NCI-H187 (cell line): ENCODE data around the gene LAMC2.
"Not testable (repeated sequence)": the region's sequence is repeated elsewhere in the genome, so short reads cannot be mapped to it uniquely, and the experiment has no call there.

ENCODE experiments used
- DNase-seq, 2 experiments: peaks; one replicate each; lab custom pipeline; 2025; lab: John Stamatoyannopoulos, UW

The LAMC2 gene

DNA sequence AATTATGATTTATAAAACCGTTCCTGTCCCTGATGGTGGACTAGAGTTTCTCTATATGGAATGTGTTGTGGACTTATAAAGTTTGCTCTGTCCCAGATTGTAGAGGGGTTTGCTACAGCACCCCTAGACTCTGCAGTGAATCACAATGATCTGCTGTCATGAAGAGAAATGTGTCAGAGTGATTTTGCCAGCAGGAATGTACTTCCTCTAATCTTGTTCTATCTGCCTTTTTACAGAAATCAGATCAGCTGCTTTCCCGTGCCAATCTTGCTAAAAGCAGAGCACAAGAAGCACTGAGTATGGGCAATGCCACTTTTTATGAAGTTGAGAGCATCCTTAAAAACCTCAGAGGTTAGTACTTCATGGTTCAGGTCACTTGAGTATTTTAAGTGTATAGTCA is 52.0 kb downstream of the LAMC2 start:
- DNase-seq: peak; percentile 62 to 66

DNA sequence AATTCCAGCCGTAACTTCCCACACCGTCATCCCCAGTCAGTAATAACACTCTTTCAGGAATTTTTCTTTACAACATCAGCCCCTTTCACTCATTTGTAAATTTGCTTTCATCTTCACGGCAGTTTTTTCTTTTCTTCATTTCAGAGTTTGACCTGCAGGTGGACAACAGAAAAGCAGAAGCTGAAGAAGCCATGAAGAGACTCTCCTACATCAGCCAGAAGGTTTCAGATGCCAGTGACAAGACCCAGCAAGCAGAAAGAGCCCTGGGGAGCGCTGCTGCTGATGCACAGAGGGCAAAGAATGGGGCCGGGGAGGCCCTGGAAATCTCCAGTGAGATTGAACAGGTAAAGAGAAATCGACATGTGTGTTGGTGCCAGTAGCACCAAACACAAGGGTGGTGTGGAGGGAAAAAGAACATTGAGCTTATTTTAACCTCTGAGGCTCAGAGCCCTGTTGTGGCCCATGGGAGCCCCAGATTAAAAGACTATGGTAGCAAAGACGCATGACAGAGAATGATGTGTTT is 53.2 kb downstream of the LAMC2 start:
- no peak for DNase-seq

DNA sequence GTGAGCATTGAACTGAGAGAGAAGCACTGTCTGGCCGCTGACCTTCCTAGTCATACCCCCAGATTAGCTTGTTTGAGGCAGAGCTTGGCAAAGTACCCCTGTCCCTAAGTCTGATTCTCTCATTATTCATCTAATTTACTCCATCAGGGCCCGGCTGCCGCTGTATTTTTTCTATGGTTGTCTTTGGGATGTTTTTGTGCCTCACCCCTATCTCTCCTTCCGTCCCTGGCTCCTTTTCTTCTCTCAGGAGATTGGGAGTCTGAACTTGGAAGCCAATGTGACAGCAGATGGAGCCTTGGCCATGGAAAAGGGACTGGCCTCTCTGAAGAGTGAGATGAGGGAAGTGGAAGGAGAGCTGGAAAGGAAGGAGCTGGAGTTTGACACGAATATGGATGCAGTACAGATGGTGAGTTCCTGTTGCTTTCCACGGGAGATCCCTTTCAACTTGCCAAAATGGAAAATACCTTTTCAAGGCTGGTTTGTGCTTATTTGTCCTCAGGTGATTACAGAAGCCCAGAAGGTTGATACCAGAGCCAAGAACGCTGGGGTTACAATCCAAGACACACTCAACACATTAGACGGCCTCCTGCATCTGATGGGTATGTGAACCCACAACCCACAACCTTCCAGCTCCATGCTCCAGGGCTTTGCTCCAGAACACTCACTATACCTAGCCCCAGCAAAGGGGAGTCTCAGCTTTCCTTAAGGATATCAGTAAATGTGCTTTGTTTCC is 53.9 kb downstream of the LAMC2 start:
- no peak for DNase-seq

DNA sequence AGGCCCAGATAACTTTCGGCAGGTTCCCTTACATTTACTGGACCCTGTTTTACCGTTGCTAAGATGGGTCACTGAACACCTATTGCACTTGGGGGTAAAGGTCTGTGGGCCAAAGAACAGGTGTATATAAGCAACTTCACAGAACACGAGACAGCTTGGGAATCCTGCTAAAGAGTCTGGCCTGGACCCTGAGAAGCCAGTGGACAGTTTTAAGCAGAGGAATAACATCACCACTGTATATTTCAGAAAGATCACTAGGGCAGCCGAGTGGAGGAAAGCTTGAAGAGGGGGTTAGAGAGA is 54.4 kb downstream of the LAMC2 start:
- DNase-seq: no peak

DNA sequence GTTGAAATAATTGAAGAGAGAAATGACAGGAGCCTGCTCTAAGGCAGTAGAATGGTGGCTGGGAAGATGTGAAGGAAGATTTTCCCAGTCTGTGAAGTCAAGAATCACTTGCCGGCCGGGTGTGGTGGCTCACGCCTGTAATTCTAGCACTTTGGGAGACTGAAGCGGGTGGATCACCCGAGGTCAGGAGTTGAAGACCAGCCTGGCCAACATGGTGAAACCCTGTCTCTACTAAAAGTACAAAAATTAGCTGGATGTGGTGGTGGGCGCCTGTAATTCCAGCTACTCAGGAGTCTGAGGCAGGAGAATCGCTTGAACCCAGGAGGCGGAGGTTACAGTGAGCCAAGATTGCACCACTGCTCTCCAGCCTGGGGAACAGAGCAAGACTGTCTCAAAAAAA is 54.8 kb downstream of the LAMC2 start:
- not testable (repeated sequence) for DNase-seq

DNA sequence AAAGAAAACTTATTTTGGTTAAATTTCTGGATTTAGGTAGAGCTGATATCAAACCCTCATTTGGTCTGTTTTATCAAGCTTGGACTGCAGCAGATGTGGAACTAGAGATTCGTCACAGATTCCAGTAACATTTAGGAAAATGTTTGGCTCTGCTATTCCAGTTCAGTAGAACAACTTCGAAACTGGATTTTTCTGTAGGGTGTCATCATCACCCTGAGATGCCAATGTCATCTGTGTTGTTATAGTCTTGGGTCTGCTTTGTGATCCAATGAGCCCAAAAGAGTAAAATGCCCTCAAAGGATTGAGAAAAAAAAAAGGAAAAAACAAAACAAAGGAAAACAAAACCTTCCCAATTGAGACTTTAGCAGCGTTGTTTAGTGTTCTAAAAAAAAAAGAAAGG is 55.4 kb downstream of the LAMC2 start:
- no peak for DNase-seq

DNA sequence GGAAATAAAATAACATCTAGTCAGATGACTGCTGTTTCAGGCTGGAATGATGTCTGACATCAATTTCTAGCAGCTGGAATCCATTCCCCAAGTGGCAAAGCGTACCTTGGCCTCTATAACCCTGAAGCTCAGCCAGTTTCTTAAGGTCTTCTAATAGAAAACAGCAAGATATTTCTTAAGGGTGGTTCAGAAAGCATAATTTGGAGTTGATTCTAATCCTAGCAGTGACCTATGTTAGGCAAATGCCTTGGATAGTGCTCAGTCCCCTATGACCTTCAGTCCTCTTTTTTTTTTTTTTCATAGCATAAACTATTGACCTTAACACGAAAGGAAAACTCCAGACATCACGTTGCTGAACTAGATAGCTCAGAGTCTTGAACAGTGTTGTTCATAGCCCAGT is 56.5 kb downstream of the LAMC2 start:
- no peak for DNase-seq

DNA sequence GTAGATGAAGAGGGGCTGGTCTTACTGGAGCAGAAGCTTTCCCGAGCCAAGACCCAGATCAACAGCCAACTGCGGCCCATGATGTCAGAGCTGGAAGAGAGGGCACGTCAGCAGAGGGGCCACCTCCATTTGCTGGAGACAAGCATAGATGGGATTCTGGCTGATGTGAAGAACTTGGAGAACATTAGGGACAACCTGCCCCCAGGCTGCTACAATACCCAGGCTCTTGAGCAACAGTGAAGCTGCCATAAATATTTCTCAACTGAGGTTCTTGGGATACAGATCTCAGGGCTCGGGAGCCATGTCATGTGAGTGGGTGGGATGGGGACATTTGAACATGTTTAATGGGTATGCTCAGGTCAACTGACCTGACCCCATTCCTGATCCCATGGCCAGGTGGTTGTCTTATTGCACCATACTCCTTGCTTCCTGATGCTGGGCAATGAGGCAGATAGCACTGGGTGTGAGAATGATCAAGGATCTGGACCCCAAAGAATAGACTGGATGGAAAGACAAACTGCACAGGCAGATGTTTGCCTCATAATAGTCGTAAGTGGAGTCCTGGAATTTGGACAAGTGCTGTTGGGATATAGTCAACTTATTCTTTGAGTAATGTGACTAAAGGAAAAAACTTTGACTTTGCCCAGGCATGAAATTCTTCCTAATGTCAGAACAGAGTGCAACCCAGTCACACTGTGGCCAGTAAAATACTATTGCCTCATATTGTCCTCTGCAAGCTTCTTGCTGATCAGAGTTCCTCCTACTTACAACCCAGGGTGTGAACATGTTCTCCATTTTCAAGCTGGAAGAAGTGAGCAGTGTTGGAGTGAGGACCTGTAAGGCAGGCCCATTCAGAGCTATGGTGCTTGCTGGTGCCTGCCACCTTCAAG is 57.3 kb downstream of the LAMC2 start:
- DNase-seq: no peak

DNA sequence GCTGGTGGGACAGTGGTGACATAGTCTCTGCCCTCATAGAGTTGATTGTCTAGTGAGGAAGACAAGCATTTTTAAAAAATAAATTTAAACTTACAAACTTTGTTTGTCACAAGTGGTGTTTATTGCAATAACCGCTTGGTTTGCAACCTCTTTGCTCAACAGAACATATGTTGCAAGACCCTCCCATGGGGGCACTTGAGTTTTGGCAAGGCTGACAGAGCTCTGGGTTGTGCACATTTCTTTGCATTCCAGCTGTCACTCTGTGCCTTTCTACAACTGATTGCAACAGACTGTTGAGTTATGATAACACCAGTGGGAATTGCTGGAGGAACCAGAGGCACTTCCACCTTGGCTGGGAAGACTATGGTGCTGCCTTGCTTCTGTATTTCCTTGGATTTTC is 58.4 kb downstream of the LAMC2 start:
- DNase-seq: no peak

DNA sequence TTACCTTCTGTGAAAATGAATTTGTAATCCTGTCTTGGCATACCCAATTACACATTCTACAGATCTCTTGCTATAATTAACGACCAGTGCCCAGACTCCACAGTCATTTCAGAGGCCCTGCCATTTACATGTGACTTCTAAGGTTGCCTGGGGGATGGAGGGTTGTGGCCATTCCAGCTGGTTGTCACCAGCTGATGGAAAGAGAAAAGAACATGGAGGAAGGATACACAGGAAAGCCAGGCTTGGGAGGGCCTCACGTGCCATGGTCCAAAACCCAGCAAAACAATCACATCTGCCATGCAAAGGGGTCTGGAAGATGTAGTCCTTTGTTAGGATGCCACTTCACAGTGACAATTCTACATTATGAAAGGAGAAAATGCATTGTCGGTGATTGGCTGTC is 59.3 kb downstream of the LAMC2 start:
- no peak for DNase-seq

DNA sequence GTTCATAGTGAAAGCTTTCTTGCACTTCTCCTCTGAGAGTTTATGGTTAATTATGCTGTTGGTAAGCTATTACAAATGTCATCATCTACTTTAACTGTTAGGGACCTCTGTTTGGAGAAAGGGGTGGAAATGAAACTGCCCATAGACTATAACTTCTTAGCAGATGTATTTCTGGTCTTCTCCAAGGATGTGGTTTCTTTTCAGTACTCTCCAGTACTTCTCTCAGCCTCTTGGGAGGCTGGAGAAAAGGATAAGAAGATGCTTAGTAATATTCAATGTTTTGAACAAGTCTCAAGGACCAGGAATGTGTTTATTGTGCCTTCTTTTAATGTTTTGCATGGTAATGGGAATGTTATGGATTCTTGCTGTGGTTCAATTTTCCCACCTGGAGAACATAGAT is 60.4 kb downstream of the LAMC2 start:
- DNase-seq: no peak

DNA sequence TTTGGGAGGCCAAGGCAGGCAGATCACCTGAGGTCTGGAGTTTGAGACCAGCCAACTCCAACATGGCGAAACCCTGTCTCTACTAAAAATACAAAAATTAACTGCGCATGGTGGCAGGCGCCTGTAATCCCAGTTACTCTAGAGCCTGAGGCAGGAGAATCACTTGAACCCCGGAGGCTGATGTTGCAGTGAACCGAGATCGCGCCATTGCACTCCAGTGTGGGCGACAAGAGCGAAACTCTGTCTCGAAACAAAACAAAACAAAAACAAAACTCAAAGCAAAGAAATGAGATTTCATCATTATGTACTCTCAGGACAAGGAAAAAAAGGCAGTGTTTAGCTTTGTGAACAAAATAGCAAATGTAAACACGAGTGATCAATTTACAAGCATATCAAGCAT is 61.0 kb downstream of the LAMC2 start:
- DNase-seq: no peak

DNA sequence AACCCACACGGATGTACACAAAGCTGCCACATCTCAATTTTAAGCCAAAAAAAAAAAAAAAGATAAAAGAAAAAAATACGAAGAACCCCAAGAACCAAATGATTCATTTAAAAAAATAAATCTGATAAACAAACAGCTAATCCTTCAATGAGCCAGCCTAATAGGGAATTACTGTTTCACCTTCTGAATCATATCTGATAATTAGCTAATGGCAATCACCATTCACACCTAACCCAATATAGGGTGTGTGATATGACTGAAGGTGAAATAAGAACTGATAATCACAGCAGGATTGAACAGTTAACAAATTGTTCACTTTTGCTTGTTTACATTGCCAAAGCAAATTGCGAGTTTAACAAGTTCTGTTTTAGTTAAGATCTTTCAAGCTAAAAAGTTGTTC is 61.4 kb downstream of the LAMC2 start:
- no peak for DNase-seq

DNA sequence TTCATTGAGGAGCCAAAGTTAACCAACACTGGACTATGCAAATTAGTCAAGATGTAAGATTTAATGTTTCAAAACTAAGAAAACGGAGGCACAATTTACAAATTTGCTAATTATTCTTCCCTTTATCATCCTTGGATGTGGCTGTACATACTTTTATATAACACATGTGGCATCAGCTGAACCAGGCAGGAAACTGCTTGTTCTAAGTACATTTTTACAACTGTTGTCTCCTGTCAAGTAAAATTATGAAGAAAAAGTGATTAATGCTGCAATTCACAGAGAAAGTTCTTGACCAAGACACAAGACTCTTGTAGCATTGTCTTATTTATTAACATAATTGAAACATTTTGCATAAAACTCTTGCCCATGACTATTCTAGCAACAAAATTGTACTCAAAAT is 61.9 kb downstream of the LAMC2 start:
- no peak for DNase-seq

DNA sequence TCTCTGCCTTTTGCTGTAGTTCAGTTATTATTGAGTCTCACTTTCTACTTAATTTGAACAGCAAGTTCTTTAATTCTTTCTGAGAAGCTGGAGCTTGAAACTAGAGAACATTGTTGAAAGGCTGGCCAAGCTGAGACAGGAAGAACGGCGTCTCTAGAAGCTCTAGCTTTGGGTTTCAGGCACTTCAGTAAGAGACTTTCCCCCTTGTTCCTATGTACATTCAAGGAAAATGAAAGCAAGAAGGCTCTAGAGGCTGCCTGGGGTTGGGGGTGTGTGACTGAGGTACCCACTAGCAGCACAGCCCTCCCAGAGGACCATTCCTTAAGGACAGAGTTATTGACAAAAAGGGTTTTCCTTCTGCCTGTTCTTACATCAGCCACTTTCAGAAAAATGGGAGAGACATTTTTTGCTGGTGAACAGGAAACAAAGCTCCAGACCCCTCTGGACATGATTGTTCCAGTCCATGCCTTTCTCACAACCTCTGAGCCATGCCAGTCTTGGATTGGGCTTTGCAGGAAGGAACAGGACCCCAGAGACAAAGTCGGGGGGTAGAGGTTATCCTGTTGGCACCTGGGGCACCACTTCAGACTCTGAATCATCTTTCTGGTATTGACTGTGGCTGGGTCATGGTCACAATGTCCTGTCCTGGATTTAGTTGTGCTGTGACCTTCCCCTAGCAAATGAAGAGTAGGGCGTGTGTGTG is 63.1 kb downstream of the LAMC2 start:
- DNase-seq: no peak

DNA sequence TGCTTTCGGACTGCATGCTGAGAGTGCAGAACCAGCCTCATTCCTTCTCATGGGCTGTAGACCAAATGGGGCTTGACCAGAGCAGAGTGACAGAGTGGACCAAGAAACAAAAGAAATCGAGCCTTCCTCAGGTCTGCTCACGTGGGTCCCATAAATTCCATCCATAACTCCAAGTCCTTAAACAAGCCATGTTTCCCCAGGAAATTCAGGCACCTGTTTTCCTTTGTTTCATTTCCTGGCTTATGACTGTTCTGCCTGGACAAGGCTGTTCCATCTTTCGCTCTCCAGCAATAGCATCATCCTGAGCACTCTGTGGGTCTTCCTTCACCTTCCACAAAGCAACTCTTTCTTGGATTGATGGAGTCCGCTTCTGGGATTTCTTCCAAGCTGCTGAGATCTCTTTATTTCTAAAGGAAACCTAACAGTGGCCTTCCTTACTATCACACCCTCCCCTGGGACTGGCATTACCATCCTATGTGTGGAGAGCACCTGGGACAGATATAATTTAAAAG is 63.9 kb downstream of the LAMC2 start:
- no peak for DNase-seq

DNA sequence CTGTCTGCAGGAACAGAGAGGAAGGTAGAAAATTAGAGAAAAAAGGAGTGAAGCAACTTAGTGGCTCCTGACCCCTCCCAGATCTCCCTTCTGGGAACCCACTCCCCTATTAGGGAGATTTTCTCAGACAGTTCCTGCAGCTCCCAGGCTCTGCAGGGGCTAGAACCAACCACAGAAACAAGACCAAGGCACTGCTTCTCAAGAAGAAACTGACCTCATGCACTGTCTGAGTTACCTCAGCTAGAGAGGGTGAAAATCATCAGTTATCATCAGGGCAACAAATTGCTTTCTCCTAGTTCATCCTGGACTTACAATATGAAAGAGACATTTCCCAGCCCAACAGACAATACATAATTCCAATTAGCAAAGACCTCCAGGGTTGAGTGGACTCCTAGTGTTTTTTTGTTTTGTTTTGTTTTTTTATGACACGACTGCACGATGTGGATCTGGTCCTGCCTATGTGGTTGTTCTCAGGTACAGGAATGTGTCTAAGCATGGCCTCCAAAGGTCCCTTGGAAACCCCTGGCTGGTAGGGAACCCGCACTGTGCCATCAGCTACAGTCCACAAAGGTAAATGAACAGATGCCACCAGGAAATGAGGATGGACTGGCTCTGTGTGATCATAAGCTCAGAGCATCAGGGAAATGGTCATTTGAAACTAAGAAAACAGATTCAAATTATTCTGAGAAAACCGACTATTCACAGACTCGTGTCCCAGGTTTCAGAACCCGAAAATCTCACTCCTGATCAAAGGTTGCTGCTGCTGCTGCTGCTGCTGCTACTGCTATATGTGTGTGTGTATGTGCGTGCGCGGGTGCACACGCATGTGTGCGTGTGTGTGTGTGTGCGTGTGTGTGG is 65.3 kb downstream of the LAMC2 start:
- no peak for DNase-seq

DNA sequence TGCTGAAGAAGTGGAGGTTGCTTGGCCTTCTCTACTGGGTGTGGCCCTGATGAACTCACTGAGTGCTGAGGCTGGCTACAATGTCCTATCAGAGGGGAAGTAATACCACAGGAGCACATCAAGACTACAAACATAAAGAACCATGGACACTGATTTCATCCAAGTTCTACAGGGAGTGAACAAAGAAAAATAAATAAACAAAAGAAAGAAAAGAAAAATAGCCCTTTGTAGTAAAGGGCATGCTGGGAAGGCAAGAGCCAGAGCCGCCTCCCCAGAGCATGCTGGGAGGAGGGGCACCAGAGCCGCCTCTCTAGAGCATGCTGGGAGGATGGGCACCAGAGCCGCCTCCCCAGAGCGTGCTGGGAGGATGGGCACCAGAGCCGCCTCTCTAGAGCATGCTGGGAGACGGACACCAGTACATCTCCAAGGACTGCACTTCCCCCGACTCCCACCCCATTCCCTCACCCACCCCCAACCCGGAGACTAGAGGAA is 65.9 kb downstream of the LAMC2 start:
- DNase-seq: no peak

DNA sequence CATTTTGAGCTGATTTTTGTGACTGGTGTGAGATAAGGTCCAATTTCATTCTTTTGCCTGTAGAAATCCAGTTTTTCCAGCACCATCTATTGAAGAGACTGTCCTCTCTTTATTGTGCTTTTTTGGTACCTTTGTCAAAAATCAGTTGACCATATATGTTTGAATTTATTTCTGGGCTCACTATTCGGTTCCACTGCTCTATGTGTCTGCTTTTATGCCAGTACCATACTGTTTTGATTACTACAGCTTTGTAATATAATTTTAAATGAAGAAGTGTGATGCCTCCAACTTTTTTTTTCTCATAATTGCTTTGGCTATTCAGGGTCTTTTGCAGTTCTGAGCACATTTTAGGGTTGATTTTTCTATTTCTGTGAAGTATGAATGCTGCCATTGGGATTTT is 69.0 kb downstream of the LAMC2 start:
- DNase-seq: no peak

DNA sequence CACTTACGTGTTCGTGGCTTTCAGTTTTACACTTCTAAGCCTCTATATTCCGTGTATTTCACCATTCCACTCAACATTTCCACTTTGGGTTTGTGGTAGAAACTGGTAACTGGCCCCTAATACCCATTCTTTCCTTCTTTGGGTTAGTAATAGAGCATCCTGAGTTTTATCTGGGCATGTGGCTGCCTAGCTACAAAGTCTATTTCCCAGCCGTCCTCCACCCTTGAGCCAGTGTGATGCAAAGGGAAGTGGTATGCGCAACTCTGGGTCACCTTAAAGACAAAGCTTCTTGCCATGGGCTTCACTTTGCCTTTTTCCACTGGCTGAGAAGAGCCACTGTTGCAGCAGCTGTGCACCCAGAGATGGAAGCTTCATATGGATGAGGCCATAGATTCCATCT is 73.9 kb downstream of the LAMC2 start:
- no peak for DNase-seq

DNA sequence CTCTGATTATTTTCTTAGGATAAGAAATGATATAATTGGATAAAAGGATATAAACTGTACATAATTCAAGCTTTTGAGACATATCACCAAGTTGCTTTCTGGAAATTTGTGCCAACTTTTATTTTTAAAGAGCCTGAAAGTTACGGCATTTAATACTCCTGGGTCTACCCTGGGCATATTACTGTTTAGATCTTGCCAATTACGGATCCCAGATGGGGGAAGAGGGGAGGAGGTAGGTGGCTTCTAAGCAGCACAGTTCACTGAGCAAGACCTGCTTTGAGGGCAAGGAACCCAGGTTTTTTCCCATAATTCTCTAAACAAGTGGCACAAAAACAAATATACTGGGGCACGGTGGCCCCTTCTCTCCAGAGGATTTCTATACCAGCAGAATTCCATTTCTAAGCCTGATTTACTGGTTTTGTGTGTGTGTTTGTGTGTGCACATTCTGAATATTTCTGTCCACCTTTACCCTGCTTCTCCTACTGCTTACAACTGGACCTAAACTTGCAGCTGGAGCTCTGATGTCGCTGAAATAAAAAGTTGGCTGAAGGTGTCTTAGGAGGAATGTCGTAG is 76.7 kb downstream of the LAMC2 start:
- DNase-seq: no peak
